NT2/D1 (cell line): ENCODE results near the gene ERBB4.

Experiments
- SUZ12 ChIP-seq: IDR thresholded peaks from 2 replicates; pipeline ENCODE4 v1.6.1; 2011; ENCODE audit not compliant: insufficient read length, insufficient read depth; ENCODE audit errors: extremely low read depth
- YY1 ChIP-seq: IDR thresholded peaks from 2 replicates; pipeline ENCODE4 v1.6.1; 2011; ENCODE audit not compliant: insufficient read length, insufficient read depth

DNA sequence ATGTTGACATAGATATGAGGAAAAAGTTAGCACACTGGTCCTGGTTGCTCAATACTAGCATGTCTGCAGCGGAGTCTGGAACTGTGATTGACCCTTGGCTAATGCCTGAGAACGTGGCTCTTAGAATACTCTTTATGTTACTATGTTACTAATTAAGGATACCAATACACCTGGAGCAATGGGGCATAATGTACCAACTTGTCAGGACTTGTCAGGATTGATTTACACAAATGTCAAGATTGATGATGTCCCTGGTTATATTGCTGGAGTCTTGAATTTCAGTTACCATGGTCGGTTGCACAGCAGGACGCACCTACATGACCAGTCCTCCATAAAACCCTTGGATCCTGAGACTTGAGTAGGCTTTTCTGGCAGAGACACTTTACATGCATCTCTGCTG lies 1171.3 kb downstream of the ERBB4 start:
- no peak for TF ChIP-seq YY1
- no peak for TF ChIP-seq SUZ12
